Type B pancreatic cell (in vitro differentiated cells): ENCODE results near the gene LRCH1. TPM values are rescaled to one million over a fixed set of nuclear protein-coding genes. Genes with fewer than 3 reads are reported as not detected.
A peak's percentile ranks its signal among the peaks of the same experiment; 100 is the strongest.

Experiments used
- DNase-seq: peaks from one replicate; pipeline ENCODE4 v3.0.0; 2021; ENCODE audit warnings: mixed read lengths; ENCODE audit not compliant: unreplicated experiment; ENCODE audit errors: extremely low spot score
- H3K27ac Mint-ChIP-seq: 2 replicates; pipeline ENCODE4 v1.8.0; 2021; ENCODE audit warnings: mild to moderate bottlenecking, mixed read lengths
- H3K27me3 Mint-ChIP-seq: 2 replicates; pipeline ENCODE4 v1.8.0; 2021; ENCODE audit warnings: mixed read lengths
- H3K36me3 Mint-ChIP-seq: 2 replicates; pipeline ENCODE4 v1.8.0; 2021; ENCODE audit warnings: mixed read lengths
- H3K4me1 Mint-ChIP-seq: one replicate; pipeline ENCODE4 v1.8.0; 2021; ENCODE audit warnings: mixed read lengths; ENCODE audit not compliant: unreplicated experiment
- H3K4me3 Mint-ChIP-seq: 2 replicates; pipeline ENCODE4 v1.8.0; 2021; ENCODE audit warnings: mild to moderate bottlenecking, mixed read lengths
- H3K9me3 Mint-ChIP-seq: 2 replicates; pipeline ENCODE4 v1.8.0; 2021; ENCODE audit warnings: mixed read lengths
- CTCF ChIP-seq: fragments of 200-600 bp; sonication (generic); conservative IDR thresholded peaks from 2 replicates; pipeline ENCODE4 v1.5.0; 2021; ENCODE audit warnings: antibody characterized with exemption, mild to moderate bottlenecking
- total RNA-seq: library from RNA; stranded (reverse); gene quantifications from 2 replicates; pipeline ENCODE4 v1.2.1, GENCODE V29; 2021; ENCODE audit warnings: low replicate concordance

Gene LRCH1
- total RNA-seq, 1 donor from 2014 or later, result 23.0 TPM

DNA sequence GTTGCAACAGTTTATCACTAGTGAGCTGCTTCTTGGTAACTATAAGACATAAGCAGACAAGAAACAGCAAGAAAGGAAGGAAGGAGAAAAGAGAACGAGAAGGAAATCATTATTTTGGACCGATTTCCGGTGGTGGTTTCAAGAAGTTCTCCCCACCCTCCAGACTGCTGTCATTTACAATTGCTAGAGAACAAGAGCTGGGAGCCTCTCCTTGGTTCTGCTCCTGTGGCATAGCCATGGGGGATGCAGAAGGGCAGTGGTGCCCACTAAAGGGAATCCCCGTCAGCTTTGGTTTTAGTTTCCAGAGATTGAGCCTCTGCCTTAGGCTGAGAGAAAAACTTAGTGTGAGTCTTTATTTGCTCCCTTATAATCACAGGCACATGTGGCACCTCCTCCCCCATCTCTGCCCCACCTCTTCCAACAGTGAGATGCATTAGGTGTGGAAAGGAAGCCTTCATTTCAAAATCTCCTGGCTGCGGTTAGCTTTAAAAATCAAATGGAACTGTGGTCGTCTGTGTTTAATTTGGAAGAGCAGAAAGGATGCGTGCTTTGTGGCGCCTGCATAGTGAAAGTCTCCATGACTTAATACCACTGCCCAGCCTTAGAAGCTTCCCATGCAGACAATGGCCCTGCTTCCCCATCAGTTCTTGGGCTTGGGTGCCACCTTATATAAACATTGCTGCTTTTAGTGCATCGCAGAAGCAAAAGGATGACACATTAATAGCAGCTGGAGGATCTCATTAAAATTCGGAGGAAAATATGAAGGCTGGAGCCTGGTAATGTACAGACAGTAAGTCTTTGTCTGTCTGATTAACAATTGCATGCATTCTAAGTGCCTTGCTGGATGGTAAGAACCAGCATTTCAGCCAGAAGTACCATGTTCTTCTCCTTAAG is 25.0 kb downstream of the LRCH1 start:
- Mint-ChIP-seq H3K36me3 (peaks cover 23% of the 10 kb centered on the region), H3K4me1 (peaks cover 56% of the 10 kb centered on the region), H3K27ac (peak overlapping the region; percentile 61), H3K27me3 (no peaks in the 10 kb centered on the region), H3K9me3 (no peaks in the 10 kb centered on the region), H3K4me3 (peak overlapping the region; percentile 6)
- no peak for TF ChIP-seq CTCF
- no peak for DNase-seq

DNA sequence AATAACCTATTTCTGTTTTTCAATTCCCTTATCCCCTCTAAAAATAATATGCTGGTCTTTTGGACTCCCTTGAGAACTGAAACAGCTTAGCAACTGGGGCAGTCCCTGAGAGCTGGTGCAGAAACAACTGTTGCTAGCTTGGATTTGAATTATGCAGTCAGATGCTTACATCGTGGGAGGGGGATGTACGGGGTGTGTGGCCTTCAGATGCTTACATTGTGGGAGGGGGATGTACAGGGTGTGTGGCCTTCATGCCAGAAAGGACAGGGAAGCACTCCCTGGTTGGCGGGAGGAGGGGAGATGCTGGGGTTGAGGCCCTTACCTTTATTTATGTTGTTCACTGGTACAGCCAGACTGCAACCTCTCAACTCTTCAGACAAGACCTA is 25.6 kb downstream of the LRCH1 start:
- Mint-ChIP-seq H3K27ac (peak overlapping the region; percentile 61), H3K36me3 (peaks cover 20% of the 10 kb centered on the region), H3K9me3 (no peaks in the 10 kb centered on the region), H3K4me3 (peak overlapping the region; percentile 12), H3K4me1 (peaks cover 61% of the 10 kb centered on the region), H3K27me3 (no peaks in the 10 kb centered on the region)
- no peak for DNase-seq
- no peak for TF ChIP-seq CTCF

GRCh38 chr13:46580362-46580839 is 27.4 kb downstream of the LRCH1 start:
- H3K4me3 Mint-ChIP-seq, result no peak overlapping the region
- H3K27ac Mint-ChIP-seq, result no peak overlapping the region
- no peaks in the 10 kb centered on the region for H3K9me3 Mint-ChIP-seq
- no peaks in the 10 kb centered on the region for H3K27me3 Mint-ChIP-seq
- DNase-seq, result no peak
- peaks cover 68% of the 10 kb centered on the region for H3K4me1 Mint-ChIP-seq
- peaks cover 24% of the 10 kb centered on the region for H3K36me3 Mint-ChIP-seq
- no peak for TF ChIP-seq CTCF

DNA sequence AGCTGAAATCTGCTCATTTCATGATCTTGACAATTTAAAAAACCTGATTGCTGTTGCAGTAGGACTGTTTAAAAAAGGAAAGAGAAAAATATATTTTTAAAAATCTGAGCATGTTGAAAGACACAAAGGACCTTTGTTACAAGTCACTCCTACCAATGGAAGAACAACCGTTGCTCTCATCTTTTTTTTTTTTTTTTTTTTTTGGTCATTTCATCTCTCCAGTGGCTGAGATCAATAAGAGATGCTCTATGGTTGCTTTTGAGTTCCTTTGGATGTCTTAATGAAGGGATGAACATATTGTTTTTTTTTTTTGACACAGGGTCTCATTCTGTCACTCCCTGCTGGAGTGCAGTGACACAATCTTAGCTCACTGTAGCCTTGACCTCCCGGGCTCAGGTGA is 29.2 kb downstream of the LRCH1 start:
- no peak for DNase-seq
- H3K36me3 Mint-ChIP-seq, result peaks cover 24% of the 10 kb centered on the region
- no peak overlapping the region for H3K4me3 Mint-ChIP-seq
- no peak overlapping the region for H3K27ac Mint-ChIP-seq
- H3K9me3 Mint-ChIP-seq, result no peaks in the 10 kb centered on the region
- H3K4me1 Mint-ChIP-seq, result peaks cover 68% of the 10 kb centered on the region
- TF ChIP-seq CTCF, result no peak
- H3K27me3 Mint-ChIP-seq, result no peaks in the 10 kb centered on the region

DNA sequence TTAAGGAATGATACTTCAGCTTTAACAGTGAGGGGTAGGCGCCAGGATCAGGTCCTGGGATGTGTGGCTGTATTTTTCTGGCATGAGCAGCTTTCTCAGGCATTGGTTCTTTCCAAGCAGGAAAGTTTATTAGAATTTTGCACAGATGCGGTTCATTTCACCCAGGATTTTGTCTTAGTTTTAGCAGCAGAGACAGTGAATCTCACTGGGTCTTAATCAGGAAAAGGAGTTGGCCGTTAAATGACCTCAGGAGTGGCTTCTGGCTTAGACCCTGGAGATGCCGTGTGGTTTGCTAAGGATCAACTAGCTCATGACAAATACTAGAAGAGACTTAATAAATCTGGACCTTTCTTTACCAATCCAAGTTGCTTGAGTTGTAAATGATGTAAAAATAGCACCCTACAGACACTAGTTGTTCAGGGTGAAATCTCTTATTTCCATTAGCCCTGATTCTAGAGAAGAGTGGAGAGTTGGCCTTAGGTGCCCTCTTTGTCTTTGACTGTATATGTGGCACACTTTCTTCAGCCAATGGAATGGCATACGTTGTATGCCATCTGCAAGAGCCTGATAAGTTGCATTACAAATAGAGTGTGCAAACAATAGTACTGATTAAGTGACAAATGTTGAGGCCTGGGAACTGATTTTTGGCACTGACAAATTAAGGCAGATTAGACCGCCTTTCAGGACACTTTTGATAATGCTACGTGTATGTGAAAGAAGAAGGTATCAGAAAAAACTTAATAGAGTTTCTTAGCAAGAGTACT is 34.0 kb downstream of the LRCH1 start:
- H3K4me1 Mint-ChIP-seq, result peaks cover 47% of the 10 kb centered on the region
- no peaks in the 10 kb centered on the region for H3K27me3 Mint-ChIP-seq
- no peak for DNase-seq
- no peaks in the 10 kb centered on the region for H3K9me3 Mint-ChIP-seq
- H3K4me3 Mint-ChIP-seq, result peak overlapping the region; percentile 19
- peak overlapping the region; percentile 5 for H3K27ac Mint-ChIP-seq
- TF ChIP-seq CTCF, result no peak
- peaks cover 6% of the 10 kb centered on the region for H3K36me3 Mint-ChIP-seq
